Heart left ventricle (tissue), 16 donors: ENCODE measurements around the gene ARHGEF40. TPM values are rescaled to one million over a fixed set of nuclear protein-coding genes. Genes with fewer than 3 reads are reported as not detected.

Experiments
- ATAC-seq, 4 donors: fragments of 200-7000 bp; cut with Tn5 transposase; one replicate each; pipeline ENCODE4 v1.9.1; 2020 to 2022; ENCODE audit warnings: moderate library complexity in 4 of 4, mild to moderate bottlenecking in 3 of 4, moderate number of reproducible peaks in 1 of 4
- DNase-seq, 5 donors: peaks; one replicate each; pipeline ENCODE4 v3.0.0-alpha.2; 2020
- H3K27ac ChIP-seq, 12 donors: fragments of 200-600 bp; sonication (generic) in 4 of 12; one replicate each; pipeline versions ENCODE4 v1.5.0 to v1.8.0; 2016 to 2022; ENCODE audit warnings: mild to moderate bottlenecking in 2 of 12
- H3K27me3 ChIP-seq, 9 donors: fragments of 200-600 bp; sonication (generic) in 2 of 9; one replicate each; pipeline versions ENCODE4 v1.5.1 to v1.8.0; 2016 to 2022; ENCODE audit warnings: mild to moderate bottlenecking in 3 of 9
- H3K36me3 ChIP-seq, 9 donors: fragments of 200-600 bp; sonication (generic) in 2 of 9; one replicate each; pipeline versions ENCODE4 v1.5.0 to v1.8.0; 2018 to 2022; ENCODE audit warnings: mild to moderate bottlenecking in 2 of 9
- H3K4me1 ChIP-seq, 12 donors: fragments of 200-600 bp; sonication (generic) in 4 of 12; one replicate each; pipeline versions ENCODE4 v1.5.0 to v1.8.0; 2016 to 2022; ENCODE audit warnings: mild to moderate bottlenecking in 3 of 12
- H3K4me3 ChIP-seq, 12 donors: fragments of 200-600 bp; sonication (generic) in 4 of 12; one replicate each; pipeline versions ENCODE4 v1.5.0 to v1.8.0; 2017 to 2022; ENCODE audit warnings: mild to moderate bottlenecking in 9 of 12, moderate library complexity in 4 of 12
- H3K9me3 ChIP-seq, 12 donors: fragments of 200-600 bp; sonication (generic) in 4 of 12; one replicate each; pipeline versions ENCODE4 v1.5.0 to v1.8.0; 2016 to 2022; ENCODE audit warnings: mild to moderate bottlenecking in 1 of 12
- CTCF ChIP-seq, 12 donors: fragments of 200-600 bp; sonication (generic) in 4 of 12; IDR thresholded peaks; one replicate each; pipeline versions ENCODE4 v1.5.0 to v1.8.0; 2018 to 2022; ENCODE audit warnings: antibody characterized with exemption in 12 of 12, mild to moderate bottlenecking in 5 of 12
- POLR2A ChIP-seq, 2 donors: fragments of 450-650 bp; IDR thresholded peaks; one replicate each; pipeline ENCODE4 v1.6.1; 2017; ENCODE audit warnings: antibody characterized with exemption in 2 of 2, mild to moderate bottlenecking in 2 of 2, moderate library complexity in 2 of 2
- WGBS, 4 donors: extraction: QIAGEN DNeasy Blood & Tissue Kit in 2 of 4; methylation state at CpG; one replicate each; pipeline versions ENCODE4 v1.1.5 to v1.1.7; 2013 to 2018; 5-methylcytosine and 5-hydroxymethylcytosine counted together
- intact Hi-C, 10 donors: fragments of 100-400 bp; cut with DNase I; formaldehyde crosslinking; loops; one replicate each; pipeline versions ENCODE4 v1.11.1 to v1.14.2; 2022
- polyA plus RNA-seq, 2 donors: library from polyadenylated mRNA; stranded (reverse); fragments of 200-250 nt; gene quantifications; one replicate each; pipeline ENCODE4 v1.2.3, GENCODE V29; 2013
- total RNA-seq, 9 donors: library from RNA; depleted of rRNA in 2 of 9; stranded (reverse); fragments of >200 nt in 2 of 9; fragmentation: NEBNext Ultra II Directional in 3 of 9; extraction: Animal tissue kit (Norgen Biotek cat#: 25700) in 3 of 9; gene quantifications; one replicate each; pipeline versions ENCODE4 v1.1.0 to v1.2.4, GENCODE V29; 2016 to 2023
- donor health status: ischemic (EF 13 %, LVEDD 7.1; RV severe dilation, severe dysfunction).
- donor health status: healthy with polysubstance abuse.
- donor health status: DM: no; HTN: yes; CAD: no.
- donor health status: DM: no; HTN: no; CAD: no.
- donor health status: ischemic (EF 25% LVEDD 6.9; RV normal size, moderate dysfunction).
- donor health status: ischemic (EF 25% LVEDD 5.7; RV mildly dilated, moderate dysfunction).
- donor health status: healthy.
- donor health status: DM: yes; HTN: yes; CAD: no.
- donor health status: ischemic (EF 35%, LVEDD 5.7; RV mildly dilated, moderate dysfunction).
- donor health status: nonischemic (EF 11% LVEDD 7.7; RV severe dilation, severe dysfunction).
- donor health status: DM: yes; HTN: yes; CAD: no.
- donor health status: PGD.
- donor health status: ischemic (EF 29% LVEDD 5.4; RV normal size, mild dysfunction).
- donor health status: nonischemic (EF 23%, LVEDD 6.1; RV moderate dilation, normal function).

ARHGEF40 gene
- total and polyA plus RNA-seq, 11 donors, result 15.5 to 31.5 (median 18.7) TPM

DNA sequence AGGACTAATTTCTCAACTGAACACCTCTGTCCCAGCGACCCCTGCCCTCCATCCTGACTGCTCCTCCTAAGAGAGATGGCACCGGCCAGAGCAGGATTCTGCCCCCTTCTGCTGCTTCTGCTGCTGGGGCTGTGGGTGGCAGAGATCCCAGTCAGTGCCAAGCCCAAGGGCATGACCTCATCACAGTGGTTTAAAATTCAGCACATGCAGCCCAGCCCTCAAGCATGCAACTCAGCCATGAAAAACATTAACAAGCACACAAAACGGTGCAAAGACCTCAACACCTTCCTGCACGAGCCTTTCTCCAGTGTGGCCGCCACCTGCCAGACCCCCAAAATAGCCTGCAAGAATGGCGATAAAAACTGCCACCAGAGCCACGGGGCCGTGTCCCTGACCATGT is 27.2 kb upstream of the ARHGEF40 start:
- intact Hi-C loops, result loop anchor here in 5 of 10 donors (5.0 to 10.0 kb wide), 5 partner anchors 36 to 361 kb away; partner anchors contain the start of gene RNASE4 (in 1 of the 5)
- ATAC-seq, result peak in 1 of 4 donors; percentile 18
- Histone ChIP-seq H3K4me3 (no peak overlapping the region), H3K9me3 (no peaks in the 10 kb centered on the region), H3K27ac (peak overlapping the region in 2 of 12 donors; percentile 15 to 35), H3K36me3 (no peaks in the 10 kb centered on the region), H3K27me3 (no peaks in the 10 kb centered on the region), H3K4me1 (peaks cover 5 to 60% (median 36%) of the 10 kb centered on the region in 12 donors)
- peak in 1 of 5 donors; percentile 42 for DNase-seq
- WGBS, 4 donors, result 42 to 52% (median 45%) methylated on average over 8 of the region's 8 CpGs
- TF ChIP-seq POLR2A (IDR thresholded peaks at IDR 0.05) (no peak), CTCF (IDR thresholded peaks at IDR 0.05) (no peak)

GRCh38 chr14:21043387-21043973 is 26.6 kb upstream of the ARHGEF40 start:
- Histone ChIP-seq H3K27ac (peak overlapping the region in 9 of 12 donors; percentile 7 to 62 (median 38)), H3K4me1 (peaks cover 5 to 55% (median 31%) of the 10 kb centered on the region in 12 donors), H3K27me3 (no peaks in the 10 kb centered on the region), H3K9me3 (no peaks in the 10 kb centered on the region), H3K36me3 (no peaks in the 10 kb centered on the region), H3K4me3 (no peak overlapping the region)
- TF ChIP-seq POLR2A (IDR thresholded peaks at IDR 0.05) (no peak), CTCF (IDR thresholded peaks at IDR 0.05) (no peak)
- ATAC-seq, result no peak
- WGBS, 4 donors, result 22 to 45% (median 28%) methylated on average over 2 of the region's 2 CpGs
- no peak for DNase-seq
- intact Hi-C loops, result loop anchor here in 5 of 10 donors (5.0 to 10.0 kb wide), 5 partner anchors 36 to 361 kb away; partner anchors contain the start of gene RNASE4 (in 1 of the 5)

GRCh38 chr14:21043974-21044618 is 26.0 kb upstream of the ARHGEF40 start:
- peak overlapping the region in 9 of 12 donors; percentile 7 to 62 (median 38) for H3K27ac ChIP-seq
- no peak overlapping the region for H3K4me3 ChIP-seq
- intact Hi-C loops, result loop anchor here in 5 of 10 donors (5.0 to 10.0 kb wide), 5 partner anchors 37 to 362 kb away; partner anchors contain the start of gene RNASE4 (in 1 of the 5)
- no peaks in the 10 kb centered on the region for H3K27me3 ChIP-seq
- peak in 2 of 5 donors; percentile 47 to 54 for DNase-seq
- H3K36me3 ChIP-seq, result no peaks in the 10 kb centered on the region
- no peaks in the 10 kb centered on the region for H3K9me3 ChIP-seq
- ATAC-seq, result peak in 3 of 4 donors; percentile 25 to 49 (median 38)
- H3K4me1 ChIP-seq, result peaks cover 5 to 52% (median 30%) of the 10 kb centered on the region in 12 donors
- 28 to 42% (median 31%) methylated on average over 6 of the region's 6 CpGs for WGBS, 4 donors
- TF ChIP-seq POLR2A (IDR thresholded peaks at IDR 0.05) (no peak), CTCF (IDR thresholded peaks at IDR 0.05) (no peak)

GRCh38 chr14:21047378-21047781 is 22.7 kb upstream of the ARHGEF40 start:
- TF ChIP-seq CTCF (IDR thresholded peaks at IDR 0.05), result no peak
- TF ChIP-seq POLR2A (IDR thresholded peaks at IDR 0.05), result no peak
- Histone ChIP-seq H3K9me3 (no peaks in the 10 kb centered on the region), H3K4me1 (peaks cover 4 to 40% (median 21%) of the 10 kb centered on the region in 12 donors), H3K27me3 (no peaks in the 10 kb centered on the region), H3K27ac (no peak overlapping the region), H3K4me3 (no peak overlapping the region), H3K36me3 (no peaks in the 10 kb centered on the region)
- intact Hi-C loops, result loop anchor here in 5 of 10 donors (5.0 to 10.0 kb wide), 3 partner anchors 180 to 353 kb away; no protein-coding TSS in a partner anchor
- ATAC-seq (no peak), DNase-seq (no peak)
- WGBS, 4 donors, result 43 to 84% (median 64%) methylated on average over 2 of the region's 2 CpGs
